K562 (cell line): ENCODE data around the gene RECK. TPM values are rescaled to one million over a fixed set of nuclear protein-coding genes. Genes with fewer than 3 reads are reported as not detected.

ENCODE experiments used
- ATAC-seq: fragments of 200-7000 bp; cut with Tn5 transposase; 3 replicates; pipeline ENCODE4 v1.9.1; 2020; ENCODE audit warnings: moderate library complexity
- BruUV-seq: library from RNA; stranded (reverse); fragments of 400-500 nt; replicated peaks from 2 replicates; lab custom pipeline; 2021; lab: Mats Ljungman, UMichigan
- CTCF ChIA-PET: fragments of 300-600 bp; formaldehyde crosslinking; extraction: SDS; loops from one replicate; lab custom pipeline; 2021; ENCODE audit warnings: low intra/inter-chr PET ratio; lab: Yijun Ruan, JAX
- POLR2A ChIA-PET: fragments of 300-600, 350-650 bp; sonication (Branson Sonifier 250); formaldehyde crosslinking; extraction: SDS; loops from one replicate; lab custom pipeline; 2021; ENCODE audit warnings: antibody characterized with exemption, inconsistent platforms; lab: Yijun Ruan, JAX
- DNase-seq, 4 experiments: peaks; one replicate each; pipeline versions ENCODE4 v3.0.0 to v3.0.0-alpha.2; 2011 to 2018; ENCODE audit warnings: low spot score in 3 of 4, mixed read lengths in 3 of 4; ENCODE audit errors: extremely low read depth in 1 of 4
- FAIRE-seq: peaks from 2 replicates; lab custom pipeline; 2011; peaks lifted over from hg19 to GRCh38; lab: Jason Lieb, UNC
- H2AFZ ChIP-seq: 2 replicates; pipeline ENCODE4 v1.6.0; 2011; ENCODE audit warnings: low read depth, low read length, control low read depth, inconsistent platforms
- H3K27ac ChIP-seq: fragments of 200-600 bp; 3 replicates; pipeline ENCODE4 v1.8.0; 2011; ENCODE audit warnings: low read depth, mild to moderate bottlenecking, control low read depth, inconsistent platforms, low read length, moderate library complexity, mixed read lengths; ENCODE audit errors: extremely low read depth
- H3K27me3 ChIP-seq, 2 experiments: fragments of 300-600 bp in 1 of 2; 2 replicates in 1 of 2; 3 replicates in 1 of 2; pipeline versions ENCODE4 v1.6.0 to v1.8.0; 2011; ENCODE audit warnings: inconsistent platforms in 2 of 2, low read length in 2 of 2, mild to moderate bottlenecking in 1 of 2, mixed read lengths in 1 of 2, moderate library complexity in 1 of 2; ENCODE audit not compliant: control insufficient read depth in 2 of 2, insufficient read depth in 2 of 2
- H3K36me3 ChIP-seq: fragments of 300-600 bp; 3 replicates; pipeline ENCODE4 v1.8.0; 2011; ENCODE audit warnings: mild to moderate bottlenecking, low read length, inconsistent platforms; ENCODE audit not compliant: control insufficient read depth, insufficient read depth
- H3K4me1 ChIP-seq, 2 experiments: fragments of 200-600 bp in 1 of 2; replicated peaks in 1 of 2; 2 replicates in 1 of 2; 3 replicates in 1 of 2; pipeline versions ENCODE4 v1.5.1 to v1.8.0; 2011; ENCODE audit warnings: inconsistent platforms in 2 of 2, low read length in 2 of 2, mild to moderate bottlenecking in 1 of 2, mixed read lengths in 1 of 2, moderate library complexity in 1 of 2; ENCODE audit not compliant: control insufficient read depth in 2 of 2, insufficient read depth in 2 of 2
- H3K4me2 ChIP-seq: 2 replicates; pipeline ENCODE4 v1.6.1; 2011; ENCODE audit warnings: low read length, control low read depth, inconsistent platforms, mixed read lengths; ENCODE audit not compliant: insufficient read depth
- H3K4me3 ChIP-seq: fragments of 200-600 bp; sonication (generic), shearing (Covaris generic); 2 replicates; pipeline ENCODE4 v1.5.1; 2016; ENCODE audit warnings: control low read depth, inconsistent platforms
- H3K79me2 ChIP-seq: fragments of 200-600 bp; 3 replicates; pipeline ENCODE4 v1.8.0; 2011; ENCODE audit warnings: low read length, inconsistent platforms; ENCODE audit not compliant: control insufficient read depth, insufficient read depth
- H3K9ac ChIP-seq, 2 experiments: 2 replicates each; pipeline versions ENCODE4 v1.6.0 to v1.6.1; 2011; ENCODE audit warnings: low read depth in 2 of 2, low read length in 2 of 2, control low read depth in 1 of 2, inconsistent platforms in 1 of 2, mild to moderate bottlenecking in 1 of 2, mixed read lengths in 1 of 2; ENCODE audit not compliant: insufficient read depth in 1 of 2
- H3K9me1 ChIP-seq: one replicate; pipeline ENCODE4 v1.6.0; 2011; ENCODE audit warnings: inconsistent platforms, mild to moderate bottlenecking, low read length, moderate library complexity; ENCODE audit not compliant: control insufficient read depth, insufficient read depth
- H3K9me3 ChIP-seq: replicated peaks from 2 replicates; pipeline ENCODE4 v1.5.1; 2011; ENCODE audit warnings: low read depth, low read length, inconsistent platforms; ENCODE audit not compliant: control insufficient read depth, insufficient read depth
- H4K20me1 ChIP-seq: replicated peaks from 2 replicates; pipeline ENCODE4 v1.6.1; 2011; ENCODE audit warnings: low read length, inconsistent platforms, mixed read lengths; ENCODE audit not compliant: control insufficient read depth, insufficient read depth
- ARNT ChIP-seq, 2 experiments: fragments of 450-650 bp; IDR thresholded peaks; 2 replicates each; pipeline ENCODE4 v1.6.1; 2016; ENCODE audit warnings: mild to moderate bottlenecking in 1 of 2
- BRF2 ChIP-seq: IDR thresholded peaks from 3 replicates; pipeline ENCODE4 v1.6.1; 2011; ENCODE audit warnings: borderline replicate concordance, mild to moderate bottlenecking; ENCODE audit not compliant: insufficient read length, insufficient read depth
- ETS1 ChIP-seq: conservative IDR thresholded peaks from 2 replicates; pipeline ENCODE4 v1.6.1; 2011; ENCODE audit warnings: low read depth, mild to moderate bottlenecking, low read length; ENCODE audit not compliant: control insufficient read depth
- GTF2F1 ChIP-seq: IDR thresholded peaks from 2 replicates; pipeline ENCODE4 v1.6.1; 2011; ENCODE audit warnings: low read depth, low read length, improper control_type of control experiment
- HMBOX1 ChIP-seq: sonication (generic); IDR thresholded peaks from 2 replicates; pipeline ENCODE4 v1.6.1; 2016
- HMG20A ChIP-seq: fragments of 450-650 bp; formaldehyde crosslinking; conservative IDR thresholded peaks from 2 replicates; pipeline ENCODE4 v1.4.0; 2020; ENCODE audit warnings: mild to moderate bottlenecking, mixed read lengths
- HMG20B ChIP-seq: fragments of 250-450 bp; sonication (Bioruptor Pico); IDR thresholded peaks from 2 replicates; pipeline ENCODE4 v1.5.0; 2021; ENCODE audit warnings: mild to moderate bottlenecking
- KDM1A ChIP-seq, 2 experiments: fragments of 450-650 bp; IDR thresholded peaks; 2 replicates each; pipeline ENCODE4 v1.6.1; 2016; ENCODE audit warnings: mild to moderate bottlenecking in 2 of 2
- NCOA4 ChIP-seq: fragments of 450-650 bp; IDR thresholded peaks from 2 replicates; pipeline ENCODE4 v1.6.1; 2018; ENCODE audit warnings: mild to moderate bottlenecking; ENCODE audit not compliant: partially characterized antibody
- NCOR1 ChIP-seq: fragments of 450-650 bp; IDR thresholded peaks from 2 replicates; pipeline ENCODE4 v1.6.1; 2016; ENCODE audit warnings: mild to moderate bottlenecking, moderate library complexity
- PHB ChIP-seq: fragments of 250-450 bp; sonication (Bioruptor Pico); IDR thresholded peaks from 2 replicates; pipeline ENCODE4 v1.5.0; 2021
- PHF20 ChIP-seq: fragments of 450-650 bp; IDR thresholded peaks from 2 replicates; pipeline ENCODE4 v1.6.1; 2018; ENCODE audit not compliant: partially characterized antibody
- POLR2AphosphoS2 ChIP-seq: IDR thresholded peaks from 2 replicates; pipeline ENCODE4 v1.6.1; 2012; ENCODE audit warnings: low read length, improper control_type of control experiment
- ZNF639 ChIP-seq, 2 experiments: fragments of 200-800 bp in 1 of 2; sonication (Bioruptor generic) in 1 of 2; sonication (generic) in 1 of 2; formaldehyde crosslinking in 1 of 2; IDR thresholded peaks in 1 of 2; conservative IDR thresholded peaks in 1 of 2; 2 replicates each; pipeline versions ENCODE4 v1.5.0 to v1.6.1; 2016 to 2020; ENCODE audit warnings: missing compliant biosample characterization in 1 of 2, missing genetic modification characterization in 1 of 2, missing genetic modification reagents in 1 of 2
- whole genome bisulfite sequencing: fragments of 100-300 bp; shearing (Covaris generic); methylation state at CpG from one replicate; pipeline ENCODE4 v1.1.6; 2016; ENCODE audit warnings: low coverage, mixed read lengths; ENCODE audit not compliant: insufficient coverage; ENCODE audit errors: missing lambda C conversion rate; 5-methylcytosine and 5-hydroxymethylcytosine counted together
- in situ Hi-C: fragments of 300-500 bp; cut with MboI; formaldehyde crosslinking; loops from 4 replicates; pipeline ENCODE4 v1.15.0; 2018; ENCODE audit warnings: inconsistent platforms, mixed read lengths
- intact Hi-C: fragments of 100-400 bp; cut with micrococcal nuclease; formaldehyde crosslinking; loops from 2 replicates; pipeline ENCODE4 v1.14.2; 2022
- polyA plus RNA-seq, 8 experiments: library from polyadenylated mRNA; depleted of rRNA in 4 of 8; stranded (reverse) in 5 of 8; unstranded in 3 of 8; fragments of >200 nt; fragmentation: Nextera tagmentation in 2 of 8; fragmentation: Illumina TruSeq in 1 of 8; extraction: Ambion mirVana in 2 of 8; extraction: Trizol in 1 of 8; gene quantifications; 2 replicates each; pipeline versions ENCODE4 v1.2.1 to v1.2.3, GENCODE V29; 2011 to 2014; ENCODE audit warnings: inconsistent platforms in 1 of 8, missing spikeins in 1 of 8
- total RNA-seq, 7 experiments: library from RNA; depleted of rRNA in 6 of 7; stranded (reverse); fragments of >200 nt in 6 of 7; fragmentation: Illumina TruSeq in 2 of 7; extraction: Trizol in 2 of 7; gene quantifications; 2 replicates each; pipeline versions ENCODE4 v1.2.1 to v1.2.3, GENCODE V29; 2011 to 2021; ENCODE audit warnings: low replicate concordance in 1 of 7

The RECK gene
- total and polyA plus RNA-seq, 9 of the 15 experiments (the other 6 are each of a cell fraction or from before 2014, with no cell fraction given): 0.04 to 0.36 (median 0.16) TPM

GRCh38 chr9:36036780-36037548 lies at the start of gene RECK (continued):
- TF ChIP-seq HMBOX1: 0 out of 2 replicates have a peak, but pooled peaks have one; percentile 30
- no peak for TF ChIP-seq BRF2
- TF ChIP-seq KDM1A (IDR thresholded peaks at IDR 0.05): no peak
- peak; percentile 29 for TF ChIP-seq PHF20
- TF ChIP-seq HMG20B (CRISPR knock-in tag): no peak

GRCh38 chr9:35990155-35990554 lies 46.6 kb upstream of the RECK start:
- Histone ChIP-seq H3K9me1 (no peaks in the 10 kb centered on the region), H3K27me3 (peaks cover 0 to 2% of the 10 kb centered on the region in 2 experiments; a peak in 1 of 5 replicates), H3K4me1 (no peaks in the 10 kb centered on the region), H3K27ac (no peak overlapping the region), H3K4me2 (no peak overlapping the region), H3K36me3 (no peaks in the 10 kb centered on the region), H3K9me3 (no peaks in the 10 kb centered on the region), H2AFZ (no peak overlapping the region), H3K4me3 (no peak overlapping the region), H4K20me1 (no peaks in the 10 kb centered on the region), H3K9ac (no peak overlapping the region), H3K79me2 (no peaks in the 10 kb centered on the region)
- FAIRE-seq: no peak
- no peak for DNase-seq
- CTCF ChIA-PET: no interaction called here
- POLR2A ChIA-PET: no interaction called here
- no peak for ATAC-seq
- WGBS: 0% methylated on average over 2 of the region's 3 CpGs
- BruUV-seq: no TSS peak
- intact Hi-C loops: no loop called here
- in situ Hi-C loops: no loop called here
- TF ChIP-seq PHB (no peak), ZNF639 (CRISPR knock-in tag; conservative IDR thresholded peaks at IDR 0.05 in 1 of 2, IDR thresholded peaks at IDR 0.05 in 1 of 2) (no peak), HMG20A (no peak), GTF2F1 (no peak), ETS1 (no peak), NCOR1 (no peak), NCOA4 (no peak), ARNT (IDR thresholded peaks at IDR 0.05) (no peak), POLR2AphosphoS2 (no peak)
